Measurements from ENCODE around the gene HMCN2.

HMCN2 gene

GRCh38 chr9:130363755-130364404 is 98.3 kb downstream of the HMCN2 start:
- no peak overlapping the region for H2AFZ ChIP-seq (ENCODE audit: low read length)

GRCh38 chr9:130364619-130365322 is 99.2 kb downstream of the HMCN2 start:
- TF ChIP-seq EZH2 (optimal IDR thresholded peaks at IDR 0.05; ENCODE audit: low read depth, low read length), result no peak
- TF ChIP-seq, protein P1, sequence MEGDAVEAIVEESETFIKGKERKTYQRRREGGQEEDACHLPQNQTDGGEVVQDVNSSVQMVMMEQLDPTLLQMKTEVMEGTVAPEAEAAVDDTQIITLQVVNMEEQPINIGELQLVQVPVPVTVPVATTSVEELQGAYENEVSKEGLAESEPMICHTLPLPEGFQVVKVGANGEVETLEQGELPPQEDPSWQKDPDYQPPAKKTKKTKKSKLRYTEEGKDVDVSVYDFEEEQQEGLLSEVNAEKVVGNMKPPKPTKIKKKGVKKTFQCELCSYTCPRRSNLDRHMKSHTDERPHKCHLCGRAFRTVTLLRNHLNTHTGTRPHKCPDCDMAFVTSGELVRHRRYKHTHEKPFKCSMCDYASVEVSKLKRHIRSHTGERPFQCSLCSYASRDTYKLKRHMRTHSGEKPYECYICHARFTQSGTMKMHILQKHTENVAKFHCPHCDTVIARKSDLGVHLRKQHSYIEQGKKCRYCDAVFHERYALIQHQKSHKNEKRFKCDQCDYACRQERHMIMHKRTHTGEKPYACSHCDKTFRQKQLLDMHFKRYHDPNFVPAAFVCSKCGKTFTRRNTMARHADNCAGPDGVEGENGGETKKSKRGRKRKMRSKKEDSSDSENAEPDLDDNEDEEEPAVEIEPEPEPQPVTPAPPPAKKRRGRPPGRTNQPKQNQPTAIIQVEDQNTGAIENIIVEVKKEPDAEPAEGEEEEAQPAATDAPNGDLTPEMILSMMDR (IDR thresholded peaks at IDR 0.05; ENCODE audit: low read length), result no peak
- Histone ChIP-seq H3K27ac (ENCODE audit: low read length) (no peak overlapping the region), H2AFZ (ENCODE audit: low read length) (no peak overlapping the region), H3K79me2 (ENCODE audit: low read length) (no peaks in the 10 kb centered on the region), H3K4me1 (ENCODE audit: low read length) (no peaks in the 10 kb centered on the region), H3K4me2 (ENCODE audit: low read depth, low read length) (no peak overlapping the region), H3K27me3 (replicated peaks; ENCODE audit: insufficient read depth, low read length) (peaks cover 93% of the 10 kb centered on the region), H3K4me3 (ENCODE audit: low read length) (no peak overlapping the region), H3K9me2 (replicated peaks; ENCODE audit: insufficient read depth, low read length) (no peaks in the 10 kb centered on the region), H3F3A (ENCODE audit: insufficient read depth, low read length) (no peaks in the 10 kb centered on the region), H3K9me3 (replicated peaks; ENCODE audit: insufficient read depth, low read length) (no peaks in the 10 kb centered on the region), H3K36me3 (replicated peaks; ENCODE audit: insufficient read depth, low read length) (no peaks in the 10 kb centered on the region), H3K9ac (ENCODE audit: low read length) (no peak overlapping the region), H4K20me1 (ENCODE audit: insufficient read depth, low read length) (no peaks in the 10 kb centered on the region)
- no peak for DNase-seq

More at GRCh38 chr9:130363755-130364404, 98.3 kb downstream of the HMCN2 start:
- Histone ChIP-seq H3K79me2 (ENCODE audit: low read length) (no peaks in the 10 kb centered on the region), H3K9ac (ENCODE audit: low read length) (no peak overlapping the region), H3K36me3 (replicated peaks; ENCODE audit: insufficient read depth, low read length) (no peaks in the 10 kb centered on the region), H3F3A (ENCODE audit: insufficient read depth, low read length) (no peaks in the 10 kb centered on the region), H3K4me1 (ENCODE audit: low read length) (no peaks in the 10 kb centered on the region), H3K27ac (ENCODE audit: low read length) (no peak overlapping the region), H3K9me2 (replicated peaks; ENCODE audit: insufficient read depth, low read length) (no peaks in the 10 kb centered on the region), H3K9me3 (replicated peaks; ENCODE audit: insufficient read depth, low read length) (no peaks in the 10 kb centered on the region), H3K27me3 (replicated peaks; ENCODE audit: insufficient read depth, low read length) (peaks cover 93% of the 10 kb centered on the region), H3K4me3 (ENCODE audit: low read length) (no peak overlapping the region), H3K4me2 (ENCODE audit: low read depth, low read length) (no peak overlapping the region), H4K20me1 (ENCODE audit: insufficient read depth, low read length) (no peaks in the 10 kb centered on the region)
- DNase-seq, result no peak
- no peak for TF ChIP-seq EZH2 (optimal IDR thresholded peaks at IDR 0.05; ENCODE audit: low read depth, low read length)
- TF ChIP-seq, protein P1 (IDR thresholded peaks at IDR 0.05; ENCODE audit: low read length), result no peak
- TF ChIP-seq EZH2phosphoT487 (IDR thresholded peaks at IDR 0.05; ENCODE audit: low read length), result no peak

DNA sequence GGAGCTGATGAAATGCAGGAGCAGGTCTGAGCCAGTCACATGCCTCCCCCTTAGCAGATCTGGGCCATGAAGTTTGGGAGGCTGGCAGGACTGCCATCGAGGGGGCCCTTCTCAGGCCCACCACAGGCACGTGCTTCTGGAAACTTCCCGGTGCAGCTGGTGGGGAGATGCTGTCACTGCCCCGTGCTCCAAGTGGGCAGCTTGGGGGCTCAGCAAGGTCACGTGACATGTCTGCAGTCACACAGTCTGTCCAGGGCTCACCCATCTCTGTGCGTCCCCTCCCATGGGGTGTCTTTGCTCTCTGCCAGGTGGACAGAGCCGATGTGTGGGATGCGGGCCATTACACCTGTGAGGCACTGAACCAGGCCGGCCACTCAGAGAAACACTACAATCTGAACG is 99.8 kb downstream of the HMCN2 start:
- H3K27ac ChIP-seq (ENCODE audit: low read length), result no peak overlapping the region
- H3K4me2 ChIP-seq (ENCODE audit: low read depth, low read length), result no peak overlapping the region

More for the DNA sequence above, 99.8 kb downstream of the HMCN2 start:
- H3K9me2 ChIP-seq (replicated peaks; ENCODE audit: insufficient read depth, low read length), result no peaks in the 10 kb centered on the region
- H3K9me3 ChIP-seq (replicated peaks; ENCODE audit: insufficient read depth, low read length), result no peaks in the 10 kb centered on the region
- no peak overlapping the region for H3K9ac ChIP-seq (ENCODE audit: low read length)
- TF ChIP-seq EZH2phosphoT487 (IDR thresholded peaks at IDR 0.05; ENCODE audit: low read length), result no peak
- no peak for TF ChIP-seq EZH2 (optimal IDR thresholded peaks at IDR 0.05; ENCODE audit: low read depth, low read length)
- TF ChIP-seq, protein P1 (IDR thresholded peaks at IDR 0.05; ENCODE audit: low read length), result no peak
- no peak overlapping the region for H3K4me3 ChIP-seq (ENCODE audit: low read length)
- H3K79me2 ChIP-seq (ENCODE audit: low read length), result no peaks in the 10 kb centered on the region
- H3F3A ChIP-seq (ENCODE audit: insufficient read depth, low read length), result no peaks in the 10 kb centered on the region
- no peaks in the 10 kb centered on the region for H4K20me1 ChIP-seq (ENCODE audit: insufficient read depth, low read length)
- H3K36me3 ChIP-seq (replicated peaks; ENCODE audit: insufficient read depth, low read length), result no peaks in the 10 kb centered on the region
- no peak overlapping the region for H2AFZ ChIP-seq (ENCODE audit: low read length)
- H3K4me1 ChIP-seq (ENCODE audit: low read length), result no peaks in the 10 kb centered on the region
- H3K27me3 ChIP-seq (replicated peaks; ENCODE audit: insufficient read depth, low read length), result peaks cover 93% of the 10 kb centered on the region
- DNase-seq, result no peak
